CD4-positive, alpha-beta T cell treated with Interferon alpha-2 for 1 hour (primary cell): Measurements from ENCODE around the gene ATP6V0A1.
"Not testable (repeated sequence)": the region's sequence is repeated elsewhere in the genome, so short reads cannot be mapped to it uniquely, and the experiment has no call there.

Experiments used
- DNase-seq, 2 donors: peaks; one replicate each; pipeline ENCODE4 v3.0.0-alpha.2; 2020 to 2022

ATP6V0A1 gene

DNA sequence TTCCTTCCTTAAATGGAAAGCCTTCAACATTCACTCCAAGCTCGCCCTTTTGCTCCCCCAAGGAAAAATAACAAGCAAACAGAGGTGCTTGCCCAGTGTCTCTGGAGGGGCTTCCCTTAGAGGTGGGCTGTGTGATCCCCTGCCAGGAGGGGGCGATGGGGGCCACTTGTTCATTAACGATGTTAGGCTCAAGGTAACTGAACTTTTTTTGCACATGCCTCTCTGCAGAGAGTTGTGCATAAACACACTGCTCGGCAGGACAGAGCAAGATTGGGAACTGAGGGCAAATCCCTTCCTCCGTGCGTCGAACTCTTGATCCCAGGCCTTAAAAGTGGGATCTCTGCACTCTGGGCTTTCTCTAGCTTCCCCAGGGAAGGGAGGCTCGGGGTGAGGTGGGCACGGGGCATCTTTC lies 61.9 kb downstream of the ATP6V0A1 start:
- peak in 1 of 2 donors; percentile 28 for DNase-seq

DNA sequence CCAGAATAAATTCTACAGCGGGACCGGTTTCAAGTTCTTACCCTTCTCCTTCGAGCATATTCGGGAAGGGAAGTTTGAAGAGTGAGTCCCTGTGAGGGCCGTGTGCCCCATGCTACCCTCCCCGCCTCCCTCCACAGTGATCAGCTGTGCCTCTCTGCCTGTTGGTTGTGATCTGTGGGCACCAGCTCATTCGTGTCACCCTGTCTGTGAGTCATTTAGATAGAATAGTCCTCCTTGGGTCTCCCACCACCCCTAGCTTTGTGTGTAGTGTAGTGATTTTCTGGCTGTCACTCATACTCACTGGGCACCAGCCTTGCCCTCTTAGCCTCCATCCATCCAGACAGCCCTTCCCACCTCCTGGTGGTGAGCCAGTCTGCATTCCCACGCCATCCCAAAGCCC lies 62.4 kb downstream of the ATP6V0A1 start:
- DNase-seq, result no peak

DNA sequence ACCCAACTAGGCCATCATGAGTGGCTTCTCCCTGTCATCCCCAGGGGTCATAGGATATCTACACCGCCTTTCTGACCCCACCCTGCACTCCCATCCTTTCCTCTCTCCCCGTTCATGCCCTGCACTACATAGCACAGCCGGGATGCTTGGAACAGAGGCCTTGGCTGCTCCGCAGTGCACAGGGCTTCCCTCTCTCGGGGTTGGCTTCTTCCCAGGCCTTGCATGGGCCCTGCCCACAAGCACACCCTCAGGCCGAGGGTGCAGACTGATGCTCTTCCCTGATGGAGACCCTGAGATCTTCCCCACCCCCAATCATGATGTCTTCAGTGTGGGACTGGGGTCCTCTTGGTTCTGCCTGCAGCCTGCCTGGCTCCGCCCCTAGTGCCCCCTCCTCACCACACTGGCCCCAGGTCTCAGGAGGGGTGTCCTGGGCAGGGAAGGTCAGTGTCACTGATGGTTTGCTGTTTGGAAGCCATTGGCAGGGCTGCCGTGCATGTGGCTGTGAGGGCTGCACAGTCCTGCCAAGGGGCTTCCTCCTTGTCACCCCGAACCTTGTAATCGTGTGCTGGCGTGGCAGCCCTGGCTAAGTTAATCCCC lies 63.1 kb downstream of the ATP6V0A1 start:
- DNase-seq, result no peak

DNA sequence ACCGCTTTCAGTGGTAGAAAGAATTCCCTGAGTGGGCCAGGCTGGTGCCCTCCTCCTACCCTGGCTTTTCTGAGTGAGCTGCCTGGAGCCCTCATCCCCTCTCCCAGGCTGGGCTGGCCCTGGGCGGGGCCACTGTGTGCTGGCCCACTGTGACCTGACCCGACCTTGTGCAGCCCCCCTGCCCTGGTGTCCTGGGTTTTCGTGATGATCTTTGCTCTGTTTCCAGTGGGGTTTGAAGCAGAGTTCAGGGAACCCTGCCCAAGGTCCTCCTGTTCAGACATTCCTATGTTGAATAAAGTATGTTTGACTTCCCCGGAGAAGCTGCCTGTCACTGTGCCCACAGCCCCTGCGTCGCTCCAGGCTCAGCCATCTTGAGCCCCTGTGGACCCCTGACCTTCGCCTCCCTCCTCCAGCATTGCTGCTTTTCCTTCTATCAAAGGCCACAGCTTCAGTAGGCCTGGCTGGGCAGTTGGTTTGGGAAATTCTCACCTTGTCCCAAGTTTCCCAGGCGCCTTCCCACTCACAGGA lies 63.6 kb downstream of the ATP6V0A1 start:
- no peak for DNase-seq

DNA sequence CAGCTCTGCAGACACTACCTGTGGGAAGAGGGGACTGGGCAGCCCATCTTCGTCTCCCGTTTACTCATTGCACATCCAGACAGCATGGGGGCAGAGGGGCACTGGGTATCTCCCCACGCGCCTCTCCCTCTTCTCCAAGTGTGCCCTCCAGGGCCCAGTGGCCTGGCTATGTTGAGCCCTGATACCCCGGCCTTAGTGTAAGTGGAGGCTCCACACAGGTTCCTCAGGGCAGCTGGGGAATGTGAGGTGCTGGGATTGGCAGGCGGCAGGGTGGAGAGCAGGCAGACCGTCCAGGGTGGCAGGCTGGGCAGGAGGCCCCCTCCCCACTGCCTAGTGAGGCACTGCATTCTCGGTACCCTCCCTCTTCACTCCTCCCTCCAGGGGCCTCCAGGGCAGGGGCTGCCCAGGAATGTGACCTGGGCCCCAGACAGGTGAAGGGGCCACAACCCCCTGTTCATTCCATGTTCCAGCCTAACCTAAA lies 64.2 kb downstream of the ATP6V0A1 start:
- no peak for DNase-seq

DNA sequence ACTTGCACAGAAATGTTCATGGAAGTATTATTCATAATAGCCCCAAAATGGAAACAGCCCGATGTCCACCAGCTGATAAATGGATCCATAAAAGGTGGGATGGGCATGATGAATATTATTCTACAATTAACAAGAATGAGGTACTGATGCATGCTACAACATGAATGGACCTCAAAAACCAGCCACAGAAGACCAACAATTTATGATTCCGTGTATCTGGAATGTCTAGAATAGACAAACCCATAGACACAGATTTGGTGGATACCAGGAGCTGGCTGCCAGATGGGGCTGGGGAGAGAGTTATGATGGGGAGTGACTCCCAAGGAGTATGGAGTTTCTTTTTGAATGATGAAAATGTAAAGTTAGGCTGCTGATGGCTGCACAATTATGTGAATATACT lies 66.5 kb downstream of the ATP6V0A1 start:
- no peak for DNase-seq

DNA sequence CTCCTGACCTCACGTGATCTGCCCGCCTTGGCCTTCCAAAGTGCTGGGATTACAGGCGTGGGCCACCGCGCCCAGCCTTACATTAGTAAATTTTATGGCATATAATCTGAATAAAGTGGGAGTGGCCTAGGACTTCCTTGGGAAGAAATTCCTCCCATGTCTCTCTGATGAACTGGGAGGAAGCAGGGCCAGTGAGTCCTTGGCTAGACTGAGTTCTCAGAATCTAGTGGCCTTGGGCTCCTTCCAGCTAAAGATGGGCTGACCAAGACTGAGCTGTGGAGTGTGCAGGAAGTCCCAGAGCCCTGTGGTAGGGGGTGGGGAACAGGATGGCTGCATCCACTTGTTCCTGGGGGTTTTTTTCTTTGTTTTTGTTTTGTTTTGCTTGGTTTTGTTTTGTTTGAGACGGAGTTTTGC lies 67.4 kb downstream of the ATP6V0A1 start:
- DNase-seq, result no peak

DNA sequence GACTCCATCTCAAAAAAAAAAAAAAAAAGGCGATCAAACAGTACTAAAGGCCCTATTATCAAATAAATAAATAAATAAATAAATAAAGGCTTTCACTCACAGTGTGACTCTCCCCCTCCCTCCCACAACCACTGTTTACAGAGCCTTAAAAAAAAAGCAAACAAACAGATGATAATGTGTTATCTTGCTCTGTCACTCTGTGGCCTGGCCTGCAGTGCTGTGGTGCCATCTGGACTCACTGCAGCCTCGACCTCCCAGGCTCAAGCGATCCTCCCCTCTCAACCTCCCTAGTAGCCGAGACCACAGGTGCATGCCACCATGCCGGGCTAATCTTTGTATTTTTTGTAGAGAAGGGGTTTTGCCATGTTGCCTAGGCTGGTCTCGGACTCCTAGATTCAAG lies 69.3 kb downstream of the ATP6V0A1 start:
- no peak for DNase-seq

DNA sequence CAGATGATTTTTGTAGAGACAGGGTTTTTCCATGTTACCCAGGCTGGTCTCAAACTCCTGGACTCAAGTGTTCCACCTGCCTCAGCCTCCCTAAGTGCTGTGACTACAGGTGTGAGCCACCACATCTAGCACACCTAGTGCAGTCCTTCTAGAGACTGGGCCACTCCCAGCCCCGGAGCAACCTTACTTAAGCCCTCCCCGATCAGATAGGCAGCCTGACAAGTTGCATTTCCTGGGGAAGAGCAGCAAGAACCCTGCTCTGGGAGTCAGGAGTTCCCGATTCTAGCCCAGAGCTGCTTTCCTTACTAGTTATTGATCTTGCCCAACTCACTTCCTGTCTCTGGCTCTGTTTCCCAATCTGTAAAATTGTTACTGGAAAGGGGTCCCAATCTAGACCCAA lies 70.4 kb downstream of the ATP6V0A1 start:
- DNase-seq, result no peak

DNA sequence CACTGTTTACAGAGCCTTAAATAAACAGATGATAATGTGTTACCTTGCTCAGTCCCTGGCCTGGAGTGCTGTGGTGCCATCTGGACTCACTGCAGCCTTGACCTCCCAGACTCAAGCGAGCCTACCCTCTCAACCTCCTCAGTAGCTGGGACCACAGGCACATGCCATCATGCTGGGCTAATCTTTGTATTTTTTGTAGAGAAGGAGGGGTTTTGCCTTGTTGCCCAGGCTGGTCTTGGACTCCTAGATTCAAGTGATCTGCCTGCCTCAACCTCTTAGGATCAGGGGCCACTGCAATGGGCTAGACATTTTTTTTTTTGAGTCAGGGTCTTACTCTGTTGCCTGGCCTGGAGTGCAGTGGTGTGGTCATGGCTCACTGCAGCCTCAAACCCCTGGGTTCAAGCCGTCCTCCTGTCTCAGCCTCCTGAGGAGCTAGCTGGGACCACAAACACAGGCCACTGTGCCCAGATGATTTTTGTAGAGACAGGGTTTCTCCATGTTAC lies 72.3 kb downstream of the ATP6V0A1 start:
- no peak for DNase-seq

DNA sequence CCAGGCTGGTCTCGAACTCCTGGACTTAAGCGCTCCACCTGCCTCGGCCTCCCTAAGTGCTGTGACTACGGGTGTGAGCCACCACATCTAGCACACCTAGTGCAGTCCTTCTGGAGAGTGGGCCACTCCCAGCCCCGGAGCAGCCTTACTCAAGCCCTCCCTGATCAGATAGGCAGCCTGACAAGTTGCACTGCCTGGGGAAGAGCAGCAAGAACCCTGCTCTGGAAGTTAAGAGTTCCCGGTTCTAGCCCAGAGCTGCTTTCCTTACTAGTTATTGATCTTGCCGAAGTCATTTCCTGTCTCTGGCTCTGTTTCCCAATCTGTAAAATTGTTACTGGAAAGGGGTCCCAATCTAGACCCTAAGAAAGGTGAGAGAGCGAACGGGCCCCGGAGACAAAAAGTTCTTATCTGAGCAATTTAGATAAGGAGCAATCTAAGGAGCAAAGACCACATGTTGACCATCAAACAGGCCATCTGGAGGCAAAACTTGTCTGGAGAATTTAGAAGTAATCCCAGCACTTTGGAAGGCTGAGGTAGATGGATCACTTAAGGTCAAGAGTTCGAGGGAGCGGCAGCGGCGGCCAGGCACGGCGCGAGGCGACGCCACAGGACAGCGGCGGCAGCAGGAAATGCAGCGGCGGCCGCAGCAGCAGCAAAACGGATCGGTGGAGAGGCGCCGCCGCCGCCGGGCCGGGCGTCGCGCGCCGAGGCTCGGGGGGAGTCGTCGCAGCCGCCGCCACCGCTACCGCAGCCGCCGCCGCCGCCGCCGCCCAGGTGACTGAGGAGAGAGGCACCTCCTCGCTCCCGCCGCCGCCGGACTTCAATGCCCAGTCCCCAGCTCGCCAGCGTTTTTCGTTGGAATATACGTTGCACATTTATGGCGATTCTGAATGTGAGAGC lies 73.0 kb downstream of the ATP6V0A1 start:
- peak; percentile 47 to 64 for DNase-seq

DNA sequence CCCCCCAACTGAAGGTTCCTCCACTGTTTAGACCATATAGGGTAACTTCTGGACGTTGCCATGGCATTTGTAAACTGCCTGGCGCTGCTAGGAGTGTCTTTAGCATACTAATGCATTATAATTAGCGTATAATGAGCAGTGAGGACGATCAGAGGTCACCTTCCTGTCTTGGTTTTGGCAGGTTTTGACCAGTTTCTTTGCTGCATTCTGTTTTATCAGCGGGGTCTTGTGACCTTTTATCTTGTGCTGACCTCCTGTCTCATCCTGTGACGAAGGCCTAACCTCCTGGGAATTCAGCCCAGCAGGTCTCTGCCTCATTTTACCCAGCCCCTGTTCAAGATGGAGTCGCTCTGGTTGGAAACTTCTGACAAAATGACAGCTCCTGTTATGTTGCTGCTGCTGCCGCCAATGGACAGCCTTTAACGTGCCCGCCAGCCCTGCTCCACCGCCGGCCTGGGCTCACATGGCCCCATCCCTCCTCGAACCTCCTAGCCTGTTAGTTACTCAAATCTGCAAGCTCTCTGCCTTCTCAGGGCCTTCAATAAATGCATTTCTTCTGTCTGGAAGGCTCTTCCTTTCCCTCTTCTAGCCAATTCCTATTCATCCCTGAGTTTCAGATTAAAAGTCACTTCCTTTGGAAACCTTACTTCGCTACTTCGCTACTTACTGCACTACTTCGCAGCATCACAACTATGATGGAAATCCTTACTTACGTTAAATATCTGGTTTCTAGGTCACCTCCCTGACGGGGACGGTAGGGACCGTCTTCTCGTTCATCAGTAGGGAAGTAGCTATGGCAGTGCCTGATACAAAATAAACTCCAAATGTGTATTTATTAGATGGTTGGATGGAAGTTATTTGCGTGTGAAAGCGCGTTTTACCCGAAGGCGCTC lies 76.7 kb downstream of the ATP6V0A1 start:
- no peak for DNase-seq

DNA sequence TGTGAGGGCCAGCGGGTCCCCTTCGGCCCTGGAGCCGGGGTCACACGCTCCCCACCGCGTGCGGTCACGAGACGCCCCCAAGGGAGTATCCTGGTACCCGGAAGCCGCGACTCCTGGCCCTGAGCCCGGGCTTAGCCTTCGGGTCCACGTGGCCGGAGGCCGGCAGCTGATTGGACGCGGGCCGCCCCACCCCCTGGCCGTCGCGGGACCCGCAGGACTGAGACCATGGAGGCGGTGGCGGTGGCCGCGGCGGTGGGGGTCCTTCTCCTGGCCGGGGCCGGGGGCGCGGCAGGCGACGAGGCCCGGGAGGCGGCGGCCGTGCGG lies 77.3 kb downstream of the ATP6V0A1 start, which contains the start of gene NAGLU:
Gene NAGLU, plus strand, starts transcription at position 194 of the 324 bp plus-strand sequence. Its CDS starts 32 bp downstream, at position 226.
- peak; percentile 80 to 81 for DNase-seq

DNA sequence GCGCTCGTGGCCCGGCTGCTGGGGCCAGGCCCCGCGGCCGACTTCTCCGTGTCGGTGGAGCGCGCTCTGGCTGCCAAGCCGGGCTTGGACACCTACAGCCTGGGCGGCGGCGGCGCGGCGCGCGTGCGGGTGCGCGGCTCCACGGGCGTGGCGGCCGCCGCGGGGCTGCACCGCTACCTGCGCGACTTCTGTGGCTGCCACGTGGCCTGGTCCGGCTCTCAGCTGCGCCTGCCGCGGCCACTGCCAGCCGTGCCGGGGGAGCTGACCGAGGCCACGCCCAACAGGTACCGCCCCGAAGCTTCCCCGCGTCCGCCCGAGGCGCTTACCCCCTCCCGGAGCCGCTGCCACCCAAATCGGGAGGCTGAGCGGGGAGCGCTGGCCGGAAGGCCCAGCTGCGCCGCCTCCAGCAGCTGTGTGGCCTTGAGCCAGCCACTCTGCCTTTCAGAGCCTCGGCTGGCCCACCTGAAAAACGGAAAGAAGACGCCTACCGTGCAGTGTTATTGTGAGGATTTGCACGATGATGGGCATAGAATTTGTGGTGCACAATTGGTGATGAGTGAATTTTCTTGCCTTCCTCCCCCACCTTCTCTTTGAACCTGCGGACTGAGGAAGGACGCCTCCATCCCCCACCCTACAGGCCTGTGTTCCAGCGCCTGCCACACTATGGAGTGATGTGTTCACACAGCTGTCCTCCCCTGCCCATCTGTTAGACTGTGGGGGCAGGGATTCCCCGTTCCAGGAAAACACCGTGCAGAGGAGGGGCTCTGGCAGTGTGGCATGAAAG lies 77.9 kb downstream of the ATP6V0A1 start:
- DNase-seq, result peak; percentile 55 to 70

DNA sequence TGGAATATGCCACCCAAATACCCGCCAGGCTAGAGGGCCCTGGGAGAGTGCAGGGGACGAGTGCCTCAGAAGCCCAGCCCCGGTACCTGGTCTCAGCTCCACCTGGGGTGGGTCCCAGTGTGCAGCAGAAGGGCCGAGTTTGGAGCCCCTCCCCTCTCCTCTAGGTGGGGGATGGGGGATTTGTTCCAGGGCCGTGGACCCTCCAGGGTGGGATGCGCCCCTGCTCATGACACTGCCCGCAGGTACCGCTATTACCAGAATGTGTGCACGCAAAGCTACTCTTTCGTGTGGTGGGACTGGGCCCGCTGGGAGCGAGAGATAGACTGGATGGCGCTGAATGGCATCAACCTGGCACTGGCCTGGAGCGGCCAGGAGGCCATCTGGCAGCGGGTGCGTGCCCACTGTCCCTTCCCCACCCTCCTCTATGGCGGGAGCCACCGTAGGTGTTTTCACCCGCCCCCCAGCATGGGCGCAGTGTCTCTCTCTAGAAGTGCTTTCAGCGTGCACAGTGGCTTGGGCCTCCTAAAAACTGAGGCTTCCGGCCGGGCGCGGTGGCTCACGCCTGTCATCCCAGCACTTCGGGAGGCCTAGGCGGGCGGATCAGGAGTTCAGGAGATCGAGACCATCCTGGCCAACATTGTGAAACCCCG lies 78.6 kb downstream of the ATP6V0A1 start:
- DNase-seq, result no peak

DNA sequence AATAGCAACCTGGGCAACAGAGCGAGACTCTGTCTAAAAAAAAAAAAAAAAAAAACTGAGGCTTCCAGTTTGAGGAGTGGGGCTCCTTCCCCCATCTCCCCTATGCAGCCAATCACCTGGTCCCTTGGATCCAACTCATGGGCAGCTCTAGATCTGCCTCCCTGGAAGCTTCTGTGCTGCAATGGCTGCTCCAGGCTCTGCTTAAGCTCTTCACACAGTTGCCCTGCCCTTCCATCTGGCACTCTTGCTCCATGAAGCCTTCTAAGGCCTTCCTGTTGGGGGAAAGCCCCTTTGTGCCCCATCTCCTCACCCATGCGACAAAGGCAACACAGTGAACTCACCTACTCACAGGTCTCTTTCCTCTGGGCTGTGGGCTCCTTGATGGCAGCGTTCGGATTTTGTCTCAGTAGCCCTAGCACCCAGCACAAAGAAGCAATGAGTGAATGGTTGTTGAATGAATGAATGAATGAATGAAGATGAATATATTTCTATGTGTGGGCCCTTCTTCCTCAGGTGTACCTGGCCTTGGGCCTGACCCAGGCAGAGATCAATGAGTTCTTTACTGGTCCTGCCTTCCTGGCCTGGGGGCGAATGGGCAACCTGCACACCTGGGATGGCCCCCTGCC lies 79.3 kb downstream of the ATP6V0A1 start:
- no peak for DNase-seq

DNA sequence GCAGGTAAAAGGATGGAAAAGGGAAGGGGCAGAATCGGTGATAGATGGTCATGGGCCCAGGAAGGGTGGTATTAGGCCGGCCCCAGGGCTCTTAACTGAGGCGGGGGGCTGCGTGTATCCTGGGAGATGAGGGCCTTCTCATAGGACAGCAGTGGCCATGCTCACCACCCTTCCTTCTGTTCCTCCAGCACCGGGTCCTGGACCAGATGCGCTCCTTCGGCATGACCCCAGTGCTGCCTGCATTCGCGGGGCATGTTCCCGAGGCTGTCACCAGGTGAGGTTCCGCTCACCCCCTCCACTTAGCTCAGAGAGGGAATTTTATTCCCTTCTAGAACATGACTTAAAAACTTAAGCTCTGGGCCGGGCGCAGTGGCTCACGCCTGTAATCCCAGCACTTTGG lies 79.8 kb downstream of the ATP6V0A1 start:
- DNase-seq, result no peak

DNA sequence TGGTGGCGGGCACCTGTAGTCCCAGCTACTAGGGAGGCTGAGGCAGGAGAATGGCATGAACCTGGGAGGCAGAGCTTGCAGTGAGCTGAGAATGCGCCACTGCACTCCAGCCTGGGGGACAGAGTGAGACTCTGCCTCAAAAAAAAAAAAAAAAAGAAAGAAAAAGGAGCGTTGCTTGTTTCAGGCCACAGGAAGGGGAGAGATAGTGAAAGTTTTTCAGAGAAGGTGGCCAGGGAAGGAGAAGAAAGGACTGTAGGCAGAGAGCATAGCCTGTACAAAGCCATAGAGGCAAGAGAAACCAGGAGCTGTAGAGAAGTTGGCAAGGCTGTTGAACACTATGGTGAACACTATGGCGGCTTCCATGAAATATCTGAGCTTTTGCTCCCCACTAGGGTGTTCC lies 81.9 kb downstream of the ATP6V0A1 start:
- DNase-seq, result not testable (repeated sequence)

DNA sequence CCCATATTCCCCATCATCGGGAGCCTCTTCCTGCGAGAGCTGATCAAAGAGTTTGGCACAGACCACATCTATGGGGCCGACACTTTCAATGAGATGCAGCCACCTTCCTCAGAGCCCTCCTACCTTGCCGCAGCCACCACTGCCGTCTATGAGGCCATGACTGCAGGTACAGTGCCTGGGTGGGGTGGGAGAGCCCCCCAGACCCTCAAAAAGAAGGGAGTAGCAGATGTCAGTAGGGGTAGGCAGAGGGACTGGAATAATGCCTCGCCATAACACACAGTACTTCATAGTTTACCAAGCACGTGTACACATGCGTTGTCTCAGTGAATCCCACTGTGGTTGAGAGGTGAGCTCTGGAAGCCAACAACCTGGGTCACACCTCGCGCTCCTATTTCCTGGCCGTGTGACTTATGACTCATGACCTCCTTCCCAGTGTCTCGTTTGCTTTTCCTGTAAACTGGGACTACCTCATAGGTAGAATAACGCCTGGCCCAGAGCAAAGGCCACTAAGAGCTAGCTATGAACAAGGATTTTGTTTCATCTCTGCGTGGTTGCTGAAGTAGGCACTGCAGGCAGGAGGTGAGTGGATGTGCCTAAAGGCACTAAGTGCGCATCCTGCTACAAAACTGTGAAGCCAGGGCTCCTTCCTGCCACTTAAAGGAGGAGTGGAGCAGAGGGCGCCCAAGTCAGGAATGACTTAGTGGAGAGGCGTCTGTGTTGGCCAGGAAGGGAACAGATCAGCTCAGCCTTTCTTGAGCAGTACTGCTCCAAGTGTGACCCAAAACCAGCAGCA lies 82.6 kb downstream of the ATP6V0A1 start:
- DNase-seq, result peak; percentile 22 to 55
